ENCODE measurements around the gene GRK2.
"Not testable (repeated sequence)": the region's sequence is repeated elsewhere in the genome, so short reads cannot be mapped to it uniquely, and the experiment has no call there.

GRK2 gene

DNA sequence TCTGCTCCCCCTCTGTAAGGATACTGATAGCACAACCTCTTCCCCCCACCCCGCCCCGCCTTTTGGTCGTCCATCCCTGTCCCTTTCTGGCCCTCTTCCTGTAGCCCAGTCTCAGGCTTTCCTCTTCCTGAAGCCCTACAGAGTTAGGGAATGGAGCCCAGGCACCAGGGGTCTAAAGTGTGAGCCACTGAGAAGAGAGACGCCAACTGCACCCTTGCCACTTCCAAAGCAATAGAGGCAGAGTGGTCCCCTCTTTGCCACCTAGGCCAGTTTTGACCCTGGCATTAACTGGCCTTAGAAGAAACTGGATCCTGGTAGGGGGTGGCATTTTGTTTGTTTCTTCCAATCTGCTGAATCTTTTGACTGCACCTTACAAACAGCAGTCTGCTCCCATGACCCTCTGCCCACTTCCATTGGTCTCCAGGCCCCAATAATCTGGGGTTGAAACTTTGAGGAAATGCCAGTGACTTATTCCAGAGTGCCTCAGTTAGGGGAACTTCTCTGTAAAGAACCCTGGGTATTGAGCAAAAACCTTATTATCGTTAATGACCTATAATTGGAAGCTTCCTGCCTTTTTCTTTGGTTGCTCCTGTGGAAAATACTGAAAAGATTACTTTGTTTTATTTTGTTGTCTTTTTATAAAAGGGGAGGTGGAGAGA is 9.7 kb upstream of the GRK2 start:
- H3K36me3 ChIP-seq, result peaks cover 54% of the 10 kb centered on the region
- TF ChIP-seq CTCF (IDR thresholded peaks at IDR 0.05; ENCODE audit: low read depth, low read length), result no peak
- no peak overlapping the region for H3K27ac ChIP-seq
- H3K27me3 ChIP-seq (ENCODE audit: insufficient read depth, low read depth, severe bottlenecking), result no peaks in the 10 kb centered on the region
- no peaks in the 10 kb centered on the region for H3K9me3 ChIP-seq (ENCODE audit: severe bottlenecking)
- H3K4me3 ChIP-seq (ENCODE audit: low read depth, low read length), result no peak overlapping the region
- DNase-seq, result no peak

- Histone ChIP-seq H3K27me3 (ENCODE audit: insufficient read depth, low read depth, severe bottlenecking) (no peaks in the 10 kb centered on the region), H3K27ac (no peak overlapping the region), H3K36me3 (peaks cover 16% of the 10 kb centered on the region), H3K9me3 (ENCODE audit: severe bottlenecking) (no peaks in the 10 kb centered on the region), H3K4me3 (ENCODE audit: low read depth, low read length) (no peak overlapping the region)
- DNase-seq, result no peak
- no peak for TF ChIP-seq CTCF (IDR thresholded peaks at IDR 0.05; ENCODE audit: low read depth, low read length)
Measured at GRCh38 chr11:67260406-67260805, 5.9 kb upstream of the GRK2 start.

DNA sequence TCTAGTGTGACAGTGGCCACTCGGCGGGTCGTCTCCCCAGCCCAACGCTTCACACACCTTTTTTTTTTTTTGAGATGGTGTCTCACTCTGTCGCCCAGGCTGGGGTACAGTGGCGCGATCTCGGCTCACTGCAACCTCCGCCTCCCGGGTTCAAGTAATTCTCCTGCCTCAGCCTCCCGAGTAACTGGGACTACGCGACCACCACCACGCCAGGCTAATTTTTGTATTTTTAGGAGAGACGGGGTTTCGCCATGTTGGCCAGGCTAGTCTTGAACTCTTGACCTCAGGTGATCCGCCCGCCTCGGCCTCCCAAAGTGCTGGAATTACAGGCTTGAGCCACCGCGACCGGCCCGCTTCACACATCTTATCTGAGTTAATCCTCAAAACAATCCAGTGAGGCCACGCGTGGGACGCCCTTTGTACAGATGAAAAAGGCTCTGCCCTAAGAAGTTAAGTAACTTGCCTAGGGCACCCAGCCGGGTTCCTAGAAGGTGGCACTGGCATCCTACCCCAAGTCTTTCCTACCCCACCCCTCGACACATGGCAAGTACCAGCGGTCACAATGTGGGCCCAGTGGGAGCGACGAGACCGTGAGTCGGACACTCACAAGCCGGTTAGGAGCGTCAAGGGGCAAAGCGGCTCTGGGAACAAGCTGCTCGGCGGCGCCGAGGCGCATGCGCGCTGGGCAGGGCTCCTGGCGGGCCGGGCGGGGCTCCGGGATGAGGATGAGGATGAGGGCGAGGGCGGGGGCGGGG is 5.2 kb upstream of the GRK2 start:
- Histone ChIP-seq H3K4me3 (ENCODE audit: low read depth, low read length) (peak overlapping the region; percentile 39), H3K27ac (0 out of 2 replicates have a peak overlapping the region, but pooled peaks have one; percentile 9), H3K36me3 (peaks cover 11% of the 10 kb centered on the region)
- not testable (repeated sequence) for H3K9me3 ChIP-seq (ENCODE audit: severe bottlenecking); H3K27me3 ChIP-seq (ENCODE audit: insufficient read depth, low read depth, severe bottlenecking)
- DNase-seq, result peak; percentile 79

DNA sequence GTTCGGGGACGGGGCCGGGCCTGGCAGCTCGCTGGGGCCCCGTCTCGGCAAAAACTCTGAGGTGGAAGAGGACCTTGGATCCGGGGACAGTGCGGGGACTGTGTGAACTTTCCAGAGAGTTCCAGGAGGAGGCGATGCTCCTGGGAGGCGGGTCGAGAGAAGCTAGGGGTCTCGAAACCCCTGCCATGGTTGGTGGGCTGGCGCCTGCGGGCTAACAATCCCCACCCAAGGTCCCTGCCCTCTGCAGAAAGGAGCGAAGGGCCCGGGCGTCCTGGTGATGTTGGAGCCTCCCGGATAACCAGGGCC is 4.7 kb upstream of the GRK2 start:
- Histone ChIP-seq H3K9me3 (ENCODE audit: severe bottlenecking) (no peaks in the 10 kb centered on the region), H3K27ac (no peak overlapping the region), H3K27me3 (ENCODE audit: insufficient read depth, low read depth, severe bottlenecking) (no peaks in the 10 kb centered on the region), H3K4me3 (ENCODE audit: low read depth, low read length) (peak overlapping the region; percentile 39; the same call in 1 of the 2 replicates), H3K36me3 (peaks cover 7% of the 10 kb centered on the region)
- no peak for DNase-seq
- TF ChIP-seq CTCF (IDR thresholded peaks at IDR 0.05; ENCODE audit: low read depth, low read length), result peak; percentile 46

DNA sequence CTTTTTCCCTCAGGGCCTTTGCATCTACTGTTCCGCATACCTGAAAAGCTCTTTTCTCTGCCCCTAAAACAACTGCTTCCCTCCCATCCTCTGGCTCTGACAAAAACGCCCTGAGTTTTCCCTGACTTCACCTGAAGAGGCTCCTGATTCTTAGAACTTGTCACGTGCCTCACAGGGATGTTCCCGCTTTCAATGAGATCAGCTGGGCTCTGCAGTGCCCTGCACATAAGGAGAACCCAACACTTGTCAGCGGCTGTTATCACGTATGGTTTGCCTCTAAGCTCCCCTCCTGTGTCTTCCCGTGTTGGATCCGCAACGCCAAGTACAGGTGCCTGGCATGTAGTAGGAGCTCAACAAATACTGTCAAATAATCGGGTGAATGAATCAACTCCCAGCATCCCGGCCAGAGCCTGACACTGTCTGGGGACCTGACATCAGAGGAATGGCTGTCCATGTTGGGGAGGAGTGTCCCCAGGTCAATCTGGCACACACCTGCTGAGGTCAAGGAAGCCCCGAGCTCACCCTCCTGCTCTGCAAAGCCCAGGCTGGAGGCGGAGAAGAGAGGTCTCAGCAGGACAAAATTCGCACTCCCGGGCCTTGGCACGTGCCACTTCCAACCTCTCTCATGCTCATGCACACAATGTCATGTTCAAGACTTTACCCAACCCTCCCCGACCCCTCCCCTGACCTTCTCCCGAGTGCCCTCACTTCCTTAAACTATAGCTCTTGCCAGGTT is 4.2 kb upstream of the GRK2 start:
- H3K9me3 ChIP-seq (ENCODE audit: severe bottlenecking), result no peaks in the 10 kb centered on the region
- H3K36me3 ChIP-seq, result peaks cover 2% of the 10 kb centered on the region
- no peak for TF ChIP-seq CTCF (IDR thresholded peaks at IDR 0.05; ENCODE audit: low read depth, low read length)
- DNase-seq, result no peak
- H3K27ac ChIP-seq, result no peak overlapping the region
- no peak overlapping the region for H3K4me3 ChIP-seq (ENCODE audit: low read depth, low read length)
- H3K27me3 ChIP-seq (ENCODE audit: insufficient read depth, low read depth, severe bottlenecking), result no peaks in the 10 kb centered on the region
